Parathyroid adenoma (tissue), 2 donors: ENCODE data around the gene TLR6.

ENCODE experiments used
- H2AFZ ChIP-seq: fragments of 300-600 bp; sonication (generic); one replicate; pipeline ENCODE4 v1.7.0; 2017; ENCODE audit warnings: antibody characterized with exemption, mild to moderate bottlenecking
- H3K27ac ChIP-seq: fragments of 300-600 bp; sonication (generic); one replicate; pipeline ENCODE4 v1.7.0; 2017
- H3K27me3 ChIP-seq: fragments of 300-600 bp; sonication (generic); one replicate; pipeline ENCODE4 v1.7.0; 2017; ENCODE audit warnings: low read length; ENCODE audit not compliant: control insufficient read depth, insufficient read depth
- H3K36me3 ChIP-seq: fragments of 300-600 bp; sonication (generic); one replicate; pipeline ENCODE4 v1.7.0; 2017; ENCODE audit warnings: low read length; ENCODE audit not compliant: control insufficient read depth, insufficient read depth
- H3K4me1 ChIP-seq: fragments of 300-600 bp; sonication (generic); one replicate; pipeline ENCODE4 v1.7.0; 2017; ENCODE audit warnings: control low read depth
- H3K4me2 ChIP-seq: fragments of 300-600 bp; sonication (generic); one replicate; pipeline ENCODE4 v1.7.0; 2017; ENCODE audit warnings: low read length
- H3K4me3 ChIP-seq: fragments of 300-600 bp; sonication (generic); one replicate; pipeline ENCODE4 v1.7.0; 2017; ENCODE audit warnings: low read depth, low read length
- H3K79me2 ChIP-seq: fragments of 300-600 bp; sonication (generic); one replicate; pipeline ENCODE4 v1.7.0; 2017; ENCODE audit warnings: control low read depth
- H3K9ac ChIP-seq: fragments of 300-600 bp; sonication (generic); one replicate; pipeline ENCODE4 v1.7.0; 2017; ENCODE audit warnings: mild to moderate bottlenecking
- H3K9me3 ChIP-seq: fragments of 300-600 bp; sonication (generic); one replicate; pipeline ENCODE4 v1.7.0; 2017; ENCODE audit warnings: low read length; ENCODE audit not compliant: control insufficient read depth
- CTCF ChIP-seq: fragments of 300-600 bp; sonication (generic); IDR thresholded peaks from one replicate; pipeline ENCODE4 v1.7.0; 2017; ENCODE audit warnings: antibody characterized with exemption, mild to moderate bottlenecking
- donor health status: primary hyperparathyroidism.

TLR6 gene

GRCh38 chr4:38821739-38822138 is 34.9 kb downstream of the TLR6 start:
- Histone ChIP-seq H3K9me3 (no peaks in the 10 kb centered on the region), H3K4me2 (no peak overlapping the region), H3K4me3 (no peak overlapping the region), H3K36me3 (no peaks in the 10 kb centered on the region), H3K9ac (no peak overlapping the region), H3K27me3 (no peaks in the 10 kb centered on the region), H3K27ac (no peak overlapping the region), H3K4me1 (no peaks in the 10 kb centered on the region), H3K79me2 (no peaks in the 10 kb centered on the region), H2AFZ (no peak overlapping the region)
- no peak for TF ChIP-seq CTCF

- no peaks in the 10 kb centered on the region for H3K9me3 ChIP-seq
- no peak overlapping the region for H3K4me3 ChIP-seq
- H3K79me2 ChIP-seq = no peaks in the 10 kb centered on the region
- H3K27me3 ChIP-seq = no peaks in the 10 kb centered on the region
- no peak overlapping the region for H2AFZ ChIP-seq
- H3K36me3 ChIP-seq = no peaks in the 10 kb centered on the region
- TF ChIP-seq CTCF = no peak
- no peak overlapping the region for H3K4me2 ChIP-seq
- H3K9ac ChIP-seq = no peak overlapping the region
- no peak overlapping the region for H3K27ac ChIP-seq
- no peaks in the 10 kb centered on the region for H3K4me1 ChIP-seq
Observed at GRCh38 chr4:38820329-38821061, 36.1 kb downstream of the TLR6 start.

- Histone ChIP-seq H2AFZ (no peak overlapping the region), H3K9ac (no peak overlapping the region)
- no peak for TF ChIP-seq CTCF
Observed at GRCh38 chr4:38819569-38819968, 37.0 kb downstream of the TLR6 start.

GRCh38 chr4:38818441-38818976 is 38.1 kb downstream of the TLR6 start:
- no peaks in the 10 kb centered on the region for H3K4me1 ChIP-seq
- H3K79me2 ChIP-seq = no peaks in the 10 kb centered on the region
- H3K27me3 ChIP-seq = no peaks in the 10 kb centered on the region
- H2AFZ ChIP-seq = no peak overlapping the region
- no peak overlapping the region for H3K4me3 ChIP-seq
- H3K4me2 ChIP-seq = no peak overlapping the region
- TF ChIP-seq CTCF = no peak
- no peaks in the 10 kb centered on the region for H3K36me3 ChIP-seq
- H3K27ac ChIP-seq = no peak overlapping the region
- no peak overlapping the region for H3K9ac ChIP-seq
- H3K9me3 ChIP-seq = no peaks in the 10 kb centered on the region

More at GRCh38 chr4:38819569-38819968, 37.0 kb downstream of the TLR6 start:
- Histone ChIP-seq H3K9me3 (no peaks in the 10 kb centered on the region), H3K4me3 (no peak overlapping the region), H3K36me3 (no peaks in the 10 kb centered on the region), H3K27ac (no peak overlapping the region), H3K4me1 (no peaks in the 10 kb centered on the region), H3K27me3 (no peaks in the 10 kb centered on the region), H3K79me2 (no peaks in the 10 kb centered on the region), H3K4me2 (no peak overlapping the region)
